HL-60 (cell line): ENCODE data around the gene STAB2.
"Not testable (repeated sequence)": the region's sequence is repeated elsewhere in the genome, so short reads cannot be mapped to it uniquely, and the experiment has no call there.

ENCODE experiments used
- DNase-seq, 2 experiments: peaks; one replicate each; pipeline ENCODE4 v3.0.0-alpha.2; 2010 to 2020; ENCODE audit warnings: low read depth in 1 of 2, low spot score in 1 of 2
- H3K27ac ChIP-seq: fragments of 250-450 bp; sonication (Bioruptor Pico); replicated peaks from 2 replicates; pipeline ENCODE4 v1.5.1; 2020; ENCODE audit warnings: mild to moderate bottlenecking, moderate library complexity
- H3K27me3 ChIP-seq: fragments of 250-450 bp; sonication (Bioruptor Pico); 2 replicates; pipeline ENCODE4 v1.5.1; 2021; ENCODE audit warnings: mild to moderate bottlenecking, moderate library complexity; ENCODE audit not compliant: insufficient read depth, poor library complexity, severe bottlenecking
- H3K4me3 ChIP-seq: replicated peaks from 2 replicates; pipeline ENCODE4 v1.5.1; 2011; ENCODE audit warnings: mild to moderate bottlenecking, control low read depth, low read length; ENCODE audit not compliant: insufficient read depth
- CTCF ChIP-seq: IDR thresholded peaks from one replicate; pipeline ENCODE4 v1.5.1; 2011; ENCODE audit warnings: low read length, control low read depth, inconsistent platforms; ENCODE audit not compliant: insufficient read depth
- GABPA ChIP-seq: IDR thresholded peaks from 2 replicates; pipeline ENCODE4 v1.6.1; 2012; ENCODE audit warnings: low read depth
- POLR2AphosphoS5 ChIP-seq: IDR thresholded peaks from 2 replicates; pipeline ENCODE4 v1.6.1; 2012; ENCODE audit warnings: low read depth
- SPI1 ChIP-seq: IDR thresholded peaks from 2 replicates; pipeline ENCODE4 v1.6.1; 2012; ENCODE audit warnings: low read depth, mild to moderate bottlenecking, borderline replicate concordance
- TF ChIP-seq, protein P1 (sequence below): IDR thresholded peaks from 2 replicates; pipeline ENCODE4 v1.6.1; 2012; ENCODE audit warnings: low read depth; ENCODE audit not compliant: insufficient replicate concordance

STAB2 gene

GRCh38 chr12:103652808-103653207 lies 65.7 kb downstream of the STAB2 start:
- Histone ChIP-seq H3K27me3 (peaks cover 2% of the 10 kb centered on the region), H3K4me3 (no peak overlapping the region), H3K27ac (no peak overlapping the region)
- no peak for TF ChIP-seq GABPA
- TF ChIP-seq POLR2AphosphoS5 = no peak
- TF ChIP-seq, protein P1, sequence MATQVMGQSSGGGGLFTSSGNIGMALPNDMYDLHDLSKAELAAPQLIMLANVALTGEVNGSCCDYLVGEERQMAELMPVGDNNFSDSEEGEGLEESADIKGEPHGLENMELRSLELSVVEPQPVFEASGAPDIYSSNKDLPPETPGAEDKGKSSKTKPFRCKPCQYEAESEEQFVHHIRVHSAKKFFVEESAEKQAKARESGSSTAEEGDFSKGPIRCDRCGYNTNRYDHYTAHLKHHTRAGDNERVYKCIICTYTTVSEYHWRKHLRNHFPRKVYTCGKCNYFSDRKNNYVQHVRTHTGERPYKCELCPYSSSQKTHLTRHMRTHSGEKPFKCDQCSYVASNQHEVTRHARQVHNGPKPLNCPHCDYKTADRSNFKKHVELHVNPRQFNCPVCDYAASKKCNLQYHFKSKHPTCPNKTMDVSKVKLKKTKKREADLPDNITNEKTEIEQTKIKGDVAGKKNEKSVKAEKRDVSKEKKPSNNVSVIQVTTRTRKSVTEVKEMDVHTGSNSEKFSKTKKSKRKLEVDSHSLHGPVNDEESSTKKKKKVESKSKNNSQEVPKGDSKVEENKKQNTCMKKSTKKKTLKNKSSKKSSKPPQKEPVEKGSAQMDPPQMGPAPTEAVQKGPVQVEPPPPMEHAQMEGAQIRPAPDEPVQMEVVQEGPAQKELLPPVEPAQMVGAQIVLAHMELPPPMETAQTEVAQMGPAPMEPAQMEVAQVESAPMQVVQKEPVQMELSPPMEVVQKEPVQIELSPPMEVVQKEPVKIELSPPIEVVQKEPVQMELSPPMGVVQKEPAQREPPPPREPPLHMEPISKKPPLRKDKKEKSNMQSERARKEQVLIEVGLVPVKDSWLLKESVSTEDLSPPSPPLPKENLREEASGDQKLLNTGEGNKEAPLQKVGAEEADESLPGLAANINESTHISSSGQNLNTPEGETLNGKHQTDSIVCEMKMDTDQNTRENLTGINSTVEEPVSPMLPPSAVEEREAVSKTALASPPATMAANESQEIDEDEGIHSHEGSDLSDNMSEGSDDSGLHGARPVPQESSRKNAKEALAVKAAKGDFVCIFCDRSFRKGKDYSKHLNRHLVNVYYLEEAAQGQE = no peak
- no peak for TF ChIP-seq CTCF
- TF ChIP-seq SPI1 = no peak
- no peak for DNase-seq

GRCh38 chr12:103653568-103654173 lies 66.6 kb downstream of the STAB2 start:
- H3K4me3 ChIP-seq, H3K27ac ChIP-seq, DNase-seq, H3K27me3 ChIP-seq: not testable (repeated sequence)

DNA sequence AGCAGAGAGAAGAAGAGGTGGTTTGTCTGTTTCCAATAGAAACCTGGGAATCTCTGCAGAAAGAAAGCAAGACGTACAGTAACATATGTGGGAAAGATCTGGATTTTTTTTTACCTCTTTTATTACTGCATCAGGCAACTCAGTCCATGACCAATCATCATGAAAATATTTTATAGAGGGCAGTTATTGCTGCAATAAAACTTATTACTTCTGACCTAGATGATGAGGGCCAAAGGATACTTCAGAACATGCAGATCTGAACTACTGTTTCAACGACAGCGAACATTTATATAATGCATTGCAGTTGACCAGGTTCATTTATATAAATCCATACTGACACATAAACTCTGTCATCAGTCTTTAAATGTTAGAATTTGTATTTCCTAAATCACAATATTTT lies 67.7 kb downstream of the STAB2 start:
- H3K4me3 ChIP-seq = no peak overlapping the region
- no peak for DNase-seq
- H3K27ac ChIP-seq = no peak overlapping the region
- H3K27me3 ChIP-seq = peaks cover 4% of the 10 kb centered on the region
- TF ChIP-seq GABPA (no peak), POLR2AphosphoS5 (no peak), SPI1 (no peak), CTCF (no peak)
- TF ChIP-seq, protein P1 = no peak

DNA sequence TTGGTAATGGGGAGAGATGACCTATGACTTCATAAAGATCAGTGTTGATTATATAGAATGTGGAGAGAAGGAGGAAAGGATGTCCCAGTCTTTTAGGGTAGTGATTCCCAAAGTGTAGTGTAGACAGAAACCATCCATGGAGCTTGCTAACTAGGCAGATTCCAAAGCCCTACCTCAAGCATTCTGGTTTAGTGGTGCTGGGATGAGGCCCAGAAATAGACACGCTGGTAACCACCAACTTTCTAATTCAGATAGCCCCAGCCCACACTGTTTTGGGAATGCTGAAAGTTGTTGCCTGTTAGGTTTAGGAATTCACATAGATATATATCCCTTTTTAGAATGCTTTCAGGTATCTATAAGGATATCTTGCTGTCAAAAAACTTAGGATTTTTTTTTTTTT lies 69.2 kb downstream of the STAB2 start:
- DNase-seq = no peak
- TF ChIP-seq CTCF = no peak
- Histone ChIP-seq H3K27ac (no peak overlapping the region), H3K27me3 (peaks cover 6% of the 10 kb centered on the region), H3K4me3 (no peak overlapping the region)
